Stimulated activated memory B cell treated with anti-CD40 and anti-IgM and Interleukin-4, amounts not matched to agents 10 μg/mL and 1 μg/mL and 100 μg/mL, for 72 hours (primary cell): ENCODE measurements around the gene BCAS1.

ENCODE experiments used
- ATAC-seq: fragments of 150-1000 bp; cut with Tn5 transposase; 2 replicates; pipeline ENCODE4 v1.10.0; 2021
- H3K27ac Mint-ChIP-seq: one replicate; pipeline ENCODE4 v1.8.0; 2022; ENCODE audit warnings: mild to moderate bottlenecking, mixed read lengths
- H3K27me3 Mint-ChIP-seq: one replicate; pipeline ENCODE4 v1.8.0; 2022; ENCODE audit warnings: mixed read lengths
- H3K36me3 Mint-ChIP-seq: one replicate; pipeline ENCODE4 v1.8.0; 2022; ENCODE audit warnings: mixed read lengths
- H3K4me1 Mint-ChIP-seq: one replicate; pipeline ENCODE4 v1.8.0; 2022; ENCODE audit warnings: mixed read lengths
- H3K4me3 Mint-ChIP-seq: one replicate; pipeline ENCODE4 v1.8.0; 2022; ENCODE audit warnings: mild to moderate bottlenecking, moderate library complexity, mixed read lengths
- H3K9me3 Mint-ChIP-seq: one replicate; pipeline ENCODE4 v1.8.0; 2022; ENCODE audit warnings: mixed read lengths

The BCAS1 gene

DNA sequence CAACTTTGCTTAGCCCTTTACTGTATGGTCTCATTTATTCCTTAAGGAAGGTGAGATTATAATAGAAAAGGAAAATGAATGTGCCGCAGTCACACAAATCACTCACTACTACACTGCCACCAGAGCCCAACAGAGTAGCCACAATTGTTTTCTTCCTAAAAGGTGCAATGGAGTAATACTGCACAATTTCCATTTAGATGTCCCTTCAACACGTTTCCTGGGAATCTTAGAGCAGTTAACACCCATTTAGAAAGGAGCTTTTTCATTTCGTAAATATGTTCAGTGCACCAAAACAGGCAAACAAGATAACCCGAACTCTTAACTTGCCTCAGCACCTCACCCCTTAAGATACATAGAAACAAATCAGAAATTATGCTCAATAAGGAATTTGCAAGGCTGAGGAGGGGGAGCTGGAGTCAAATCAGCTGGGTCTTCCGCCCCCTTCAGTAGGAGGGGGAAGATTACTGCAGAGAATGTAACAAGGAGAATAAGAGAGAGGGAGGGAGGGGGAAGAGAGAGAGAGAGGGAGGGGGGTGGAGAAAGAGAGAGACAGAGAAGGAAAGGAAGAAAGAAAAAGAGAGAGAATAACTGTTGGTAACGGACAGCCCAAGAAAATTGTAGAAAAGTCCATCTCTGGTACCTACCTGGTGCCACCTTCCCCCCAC lies 155.5 kb downstream of the BCAS1 start:
- Mint-ChIP-seq H3K9me3 (peaks cover 9% of the 10 kb centered on the region), H3K4me1 (peaks cover 72% of the 10 kb centered on the region), H3K27ac (peak overlapping the region; percentile 91), H3K4me3 (peak overlapping the region; percentile 89), H3K36me3 (peaks cover 13% of the 10 kb centered on the region), H3K27me3 (no peaks in the 10 kb centered on the region)
- no peak for ATAC-seq

DNA sequence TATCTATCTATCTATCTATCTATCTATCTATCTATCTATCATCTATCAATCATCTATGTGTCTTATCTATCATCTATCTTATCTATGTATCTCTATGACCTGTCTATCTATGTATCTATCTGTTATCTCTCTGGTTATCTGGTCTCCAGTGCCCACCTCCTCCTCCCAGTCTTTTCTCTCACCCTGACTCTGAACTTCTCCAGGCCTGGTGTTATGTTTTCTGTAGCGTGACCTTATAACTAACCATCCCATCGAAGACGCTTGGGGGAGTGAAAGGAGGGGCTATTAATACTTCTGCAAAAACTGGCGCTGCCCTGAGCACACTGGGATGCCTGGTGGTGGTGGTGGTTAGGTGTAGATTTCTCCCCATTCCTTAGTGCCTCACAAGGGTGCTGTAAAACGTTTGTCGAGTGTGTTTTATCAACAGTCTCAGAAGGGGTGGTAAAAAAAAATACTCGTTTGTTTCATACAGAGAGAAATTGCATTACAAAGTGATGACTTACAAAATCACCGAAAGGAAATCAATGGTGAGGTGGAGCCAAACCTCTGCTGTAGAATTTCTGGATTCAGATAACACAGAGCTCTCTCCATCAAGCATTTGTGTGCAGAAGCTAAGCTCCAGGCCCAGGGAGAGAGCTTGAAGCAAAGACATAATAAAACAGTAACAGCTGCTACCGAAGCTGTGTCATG lies 156.2 kb downstream of the BCAS1 start:
- peaks cover 11% of the 10 kb centered on the region for H3K36me3 Mint-ChIP-seq
- peaks cover 7% of the 10 kb centered on the region for H3K9me3 Mint-ChIP-seq
- no peak for ATAC-seq
- no peak overlapping the region for H3K4me3 Mint-ChIP-seq
- peaks cover 75% of the 10 kb centered on the region for H3K4me1 Mint-ChIP-seq
- H3K27me3 Mint-ChIP-seq, result no peaks in the 10 kb centered on the region
- H3K27ac Mint-ChIP-seq, result peak overlapping the region; percentile 91

DNA sequence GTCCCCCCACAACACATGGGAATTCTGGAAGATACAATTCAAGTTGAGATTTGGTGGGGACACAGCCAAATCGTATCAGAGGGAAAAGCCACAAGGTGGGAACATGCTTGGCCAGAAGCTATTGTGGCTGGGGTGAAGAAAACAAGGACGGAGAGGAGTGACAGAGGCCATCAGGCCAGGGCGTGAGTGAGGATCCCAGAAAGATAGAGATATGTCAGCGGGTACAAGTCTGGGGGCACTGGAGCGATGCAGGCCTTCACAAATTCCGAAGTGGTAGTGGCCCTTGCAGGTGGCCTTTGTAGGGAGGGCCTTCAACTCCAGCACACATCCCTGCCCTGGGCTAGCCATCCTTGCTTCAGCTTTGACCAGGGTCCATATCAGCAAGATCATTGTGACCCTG lies 159.1 kb downstream of the BCAS1 start:
- H3K36me3 Mint-ChIP-seq, result peaks cover 11% of the 10 kb centered on the region
- no peaks in the 10 kb centered on the region for H3K27me3 Mint-ChIP-seq
- H3K27ac Mint-ChIP-seq, result peak overlapping the region; percentile 85
- ATAC-seq, result no peak
- peaks cover 7% of the 10 kb centered on the region for H3K9me3 Mint-ChIP-seq
- no peak overlapping the region for H3K4me3 Mint-ChIP-seq
- peaks cover 85% of the 10 kb centered on the region for H3K4me1 Mint-ChIP-seq

DNA sequence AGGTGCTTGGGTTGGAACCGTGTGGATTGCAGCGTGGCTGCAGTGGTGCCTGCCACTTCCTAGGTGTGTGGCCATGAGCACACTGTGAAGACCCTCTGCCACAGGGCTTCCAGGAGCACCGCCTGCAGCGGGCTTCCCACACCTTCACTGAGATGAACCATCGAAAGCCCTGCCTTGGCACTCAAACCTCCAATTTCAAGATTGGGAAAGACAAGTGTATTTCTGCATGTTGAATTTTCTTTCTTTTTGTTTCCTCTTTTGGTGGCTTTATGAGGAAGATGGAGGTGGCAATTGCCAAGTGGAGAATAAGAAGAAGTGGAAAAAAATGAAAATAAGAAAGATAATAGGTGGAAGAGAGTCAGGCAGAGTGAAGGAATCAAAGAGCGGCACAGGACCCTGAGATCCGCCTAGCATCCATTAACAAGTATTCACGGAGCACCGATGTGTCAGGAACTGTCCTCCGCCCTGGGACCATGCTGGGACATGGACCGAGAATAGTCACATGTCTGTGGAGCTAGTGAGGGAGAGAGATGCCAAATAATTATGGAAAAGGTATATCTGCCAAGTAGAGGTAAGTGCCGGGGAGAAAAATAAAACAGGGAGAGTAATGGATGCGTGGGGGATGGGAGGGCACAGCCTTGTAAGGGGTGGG lies 159.9 kb downstream of the BCAS1 start:
- Mint-ChIP-seq H3K4me3 (no peak overlapping the region), H3K36me3 (peaks cover 11% of the 10 kb centered on the region), H3K27ac (peak overlapping the region; percentile 85), H3K4me1 (peaks cover 85% of the 10 kb centered on the region), H3K9me3 (peaks cover 7% of the 10 kb centered on the region), H3K27me3 (no peaks in the 10 kb centered on the region)
- no peak for ATAC-seq

DNA sequence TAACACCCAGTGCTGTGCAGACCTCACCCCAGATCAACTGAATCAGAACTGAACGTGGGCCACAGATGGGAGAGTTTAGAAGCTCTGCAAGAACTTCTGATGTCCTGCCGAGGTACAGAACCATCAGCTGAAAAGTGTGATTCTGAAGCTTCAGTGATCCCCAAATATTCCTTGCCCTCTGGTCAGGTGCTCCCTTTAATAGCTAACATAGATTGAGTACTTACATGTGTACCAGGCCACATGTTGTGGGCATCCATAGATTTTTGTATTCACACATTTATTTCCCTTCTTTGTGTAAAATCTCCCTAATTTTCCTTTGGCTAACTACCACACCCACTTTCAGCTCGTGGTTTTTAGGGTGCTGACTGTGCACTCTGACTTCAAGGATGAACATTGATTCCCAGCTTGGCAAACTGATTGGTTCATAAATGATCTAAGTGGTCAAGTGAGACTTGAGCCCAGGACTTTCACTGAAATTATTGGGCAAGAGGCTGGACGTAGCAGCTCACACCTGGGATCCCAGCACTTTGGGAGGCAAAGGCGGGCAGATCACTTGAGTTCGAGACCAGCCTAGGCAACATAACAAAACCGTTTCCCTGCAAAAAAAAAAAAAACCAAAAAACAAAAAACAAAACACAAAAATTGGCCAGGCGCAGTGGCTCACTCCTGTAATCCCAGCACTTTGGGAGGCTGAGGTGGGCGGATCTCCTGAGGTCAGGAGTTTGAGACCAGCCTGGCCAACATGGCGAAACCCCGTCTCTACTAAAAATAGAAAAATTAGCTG lies 162.2 kb downstream of the BCAS1 start:
- Mint-ChIP-seq H3K36me3 (peaks cover 11% of the 10 kb centered on the region), H3K27ac (peak overlapping the region; percentile 85), H3K4me1 (peaks cover 76% of the 10 kb centered on the region), H3K9me3 (peaks cover 9% of the 10 kb centered on the region), H3K27me3 (no peaks in the 10 kb centered on the region), H3K4me3 (no peak overlapping the region)
- no peak for ATAC-seq

DNA sequence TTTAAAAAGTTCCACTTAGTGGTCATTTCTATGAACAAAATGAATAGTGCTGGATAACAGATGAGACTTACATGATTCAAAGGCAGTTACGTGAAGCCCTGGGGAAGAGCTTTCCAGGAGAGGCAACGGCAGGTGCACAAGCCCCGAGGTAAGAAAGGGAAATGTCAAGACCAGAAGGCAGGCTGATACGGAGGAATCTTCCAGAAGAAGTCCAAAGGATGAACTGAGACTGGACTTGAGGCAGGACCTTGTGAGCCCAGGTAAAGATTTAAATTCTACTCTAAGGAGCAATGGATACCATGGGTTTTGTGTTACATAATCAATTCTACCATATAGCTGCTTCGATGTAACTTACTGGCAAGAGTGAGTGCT lies 164.6 kb downstream of the BCAS1 start:
- no peak for ATAC-seq
- H3K4me3 Mint-ChIP-seq, result peak overlapping the region; percentile 61
- no peaks in the 10 kb centered on the region for H3K27me3 Mint-ChIP-seq
- H3K36me3 Mint-ChIP-seq, result peaks cover 6% of the 10 kb centered on the region
- peaks cover 7% of the 10 kb centered on the region for H3K9me3 Mint-ChIP-seq
- peak overlapping the region; percentile 85 for H3K27ac Mint-ChIP-seq
- peaks cover 73% of the 10 kb centered on the region for H3K4me1 Mint-ChIP-seq

DNA sequence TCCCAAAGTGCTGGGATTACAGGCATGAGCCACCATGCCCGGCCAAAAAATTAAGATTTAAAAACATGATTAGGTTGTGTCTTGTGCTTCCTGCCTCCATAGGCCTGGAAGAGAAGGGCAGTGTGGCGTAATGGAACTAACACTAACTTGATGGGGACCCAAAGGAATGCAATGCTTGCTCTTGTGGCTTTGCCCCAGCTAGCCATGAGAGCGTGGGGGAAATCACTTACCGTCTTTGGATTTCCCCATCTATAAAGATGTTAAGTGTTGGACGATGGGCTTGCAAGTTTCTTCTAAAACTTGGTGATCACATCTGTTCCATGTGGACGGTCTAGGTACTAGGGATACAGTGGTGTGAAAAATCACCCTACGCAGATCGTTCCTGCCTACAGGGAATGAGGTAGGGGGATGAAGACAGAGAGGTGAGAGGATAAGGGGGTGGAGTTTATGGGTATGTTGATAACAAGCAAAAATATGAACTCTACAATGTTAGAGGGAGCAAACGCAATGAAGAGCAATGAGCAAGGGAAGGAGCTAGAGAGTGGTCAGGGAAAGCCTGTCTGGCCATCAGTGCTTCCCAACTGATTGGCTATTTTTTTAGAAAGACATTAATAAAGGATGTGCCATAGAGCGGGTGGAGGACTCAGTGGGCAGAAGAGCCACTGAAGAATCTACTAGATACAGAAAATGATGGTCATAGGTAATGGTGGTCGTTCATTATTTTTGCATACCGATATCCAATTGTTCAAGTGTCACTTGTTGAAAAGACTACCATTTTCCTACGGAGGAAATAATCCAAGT lies 165.2 kb downstream of the BCAS1 start:
- H3K27ac Mint-ChIP-seq, result peak overlapping the region; percentile 85
- H3K4me3 Mint-ChIP-seq, result peak overlapping the region; percentile 61

DNA sequence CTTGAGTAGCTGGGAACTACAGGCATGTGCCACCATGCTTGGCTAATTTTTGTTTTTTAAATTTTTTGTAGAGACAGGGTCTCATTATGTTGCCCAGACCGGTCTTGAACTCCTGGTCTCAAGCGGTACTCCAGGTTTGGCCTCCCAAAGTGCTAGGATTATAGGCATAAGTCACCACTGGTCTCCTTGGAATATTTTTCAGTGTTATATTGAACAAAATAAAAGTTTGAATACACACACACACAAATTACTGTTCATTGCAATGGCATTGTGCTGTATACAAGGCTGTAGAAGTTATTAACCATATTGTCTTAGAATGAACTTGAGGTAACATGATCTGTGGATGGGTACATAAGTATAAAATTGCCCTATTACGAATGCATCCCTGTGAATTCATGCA lies 166.1 kb downstream of the BCAS1 start:
- H3K4me3 Mint-ChIP-seq, result no peak overlapping the region
- peaks cover 2% of the 10 kb centered on the region for H3K9me3 Mint-ChIP-seq
- no peak for ATAC-seq
- no peaks in the 10 kb centered on the region for H3K27me3 Mint-ChIP-seq
- peaks cover 76% of the 10 kb centered on the region for H3K4me1 Mint-ChIP-seq
- peak overlapping the region; percentile 85 for H3K27ac Mint-ChIP-seq
- H3K36me3 Mint-ChIP-seq, result no peaks in the 10 kb centered on the region

More for the DNA sequence above, 165.2 kb downstream of the BCAS1 start:
- H3K36me3 Mint-ChIP-seq, result peaks cover under 1% of the 10 kb centered on the region
- H3K4me1 Mint-ChIP-seq, result peaks cover 73% of the 10 kb centered on the region
- H3K27me3 Mint-ChIP-seq, result no peaks in the 10 kb centered on the region
- peak; percentile 88 for ATAC-seq
- H3K9me3 Mint-ChIP-seq, result peaks cover 2% of the 10 kb centered on the region

DNA sequence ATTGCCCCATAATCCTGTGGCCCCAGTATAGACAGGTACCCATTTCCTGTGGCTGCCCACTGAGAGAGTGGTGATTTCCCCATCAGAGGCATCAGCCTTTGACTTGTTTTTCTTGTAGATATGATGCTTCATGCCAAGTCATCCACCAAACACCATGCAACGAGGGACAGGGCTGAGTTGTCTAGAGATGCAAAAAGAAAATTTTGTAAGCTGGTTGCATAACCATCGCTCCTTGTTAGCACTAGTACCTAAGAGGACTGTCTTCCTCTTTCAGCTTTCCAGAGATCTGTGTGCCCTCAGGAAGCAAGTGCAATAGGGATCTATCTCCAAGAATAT lies 166.8 kb downstream of the BCAS1 start:
- no peaks in the 10 kb centered on the region for H3K27me3 Mint-ChIP-seq
- ATAC-seq, result peak; percentile 54
- no peaks in the 10 kb centered on the region for H3K36me3 Mint-ChIP-seq
- H3K9me3 Mint-ChIP-seq, result peaks cover 2% of the 10 kb centered on the region
- peak overlapping the region; percentile 66 for H3K27ac Mint-ChIP-seq
- no peak overlapping the region for H3K4me3 Mint-ChIP-seq
- peaks cover 76% of the 10 kb centered on the region for H3K4me1 Mint-ChIP-seq

DNA sequence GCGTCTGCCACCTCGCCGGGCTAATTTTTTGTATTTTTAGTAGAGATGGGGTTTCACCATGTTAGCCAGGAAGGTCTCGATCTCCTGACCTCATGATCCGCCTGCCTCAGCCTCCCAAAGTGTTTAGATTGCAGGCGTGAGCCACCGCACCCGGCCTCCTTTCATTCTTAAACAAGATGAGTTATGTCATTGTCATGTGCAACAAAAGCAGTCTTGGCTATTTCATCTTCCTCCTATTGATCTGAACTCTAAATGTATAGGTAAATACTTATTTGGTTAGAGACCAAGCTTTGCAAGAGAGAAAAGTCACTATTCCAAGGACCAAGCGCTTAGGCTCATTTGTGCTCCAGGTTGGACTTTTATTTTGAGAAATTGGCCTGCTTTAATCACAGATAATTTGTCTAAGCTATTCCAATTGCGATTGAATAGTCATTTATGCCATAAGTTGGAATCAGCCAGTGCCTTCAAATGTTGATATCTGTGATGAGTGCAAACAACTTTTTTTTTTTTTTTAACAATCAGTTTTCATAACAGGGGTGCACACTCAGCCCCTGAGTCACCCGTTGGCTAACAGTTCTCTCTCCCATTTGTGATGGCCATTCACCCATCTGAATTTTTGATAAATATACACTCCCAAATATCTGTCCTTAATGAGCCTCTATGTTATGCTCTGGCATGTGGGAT lies 167.3 kb downstream of the BCAS1 start:
- no peaks in the 10 kb centered on the region for H3K27me3 Mint-ChIP-seq
- ATAC-seq, result no peak
- peak overlapping the region; percentile 66 for H3K27ac Mint-ChIP-seq
- H3K4me3 Mint-ChIP-seq, result no peak overlapping the region
- H3K36me3 Mint-ChIP-seq, result no peaks in the 10 kb centered on the region
- H3K9me3 Mint-ChIP-seq, result peaks cover 2% of the 10 kb centered on the region
- peaks cover 76% of the 10 kb centered on the region for H3K4me1 Mint-ChIP-seq

DNA sequence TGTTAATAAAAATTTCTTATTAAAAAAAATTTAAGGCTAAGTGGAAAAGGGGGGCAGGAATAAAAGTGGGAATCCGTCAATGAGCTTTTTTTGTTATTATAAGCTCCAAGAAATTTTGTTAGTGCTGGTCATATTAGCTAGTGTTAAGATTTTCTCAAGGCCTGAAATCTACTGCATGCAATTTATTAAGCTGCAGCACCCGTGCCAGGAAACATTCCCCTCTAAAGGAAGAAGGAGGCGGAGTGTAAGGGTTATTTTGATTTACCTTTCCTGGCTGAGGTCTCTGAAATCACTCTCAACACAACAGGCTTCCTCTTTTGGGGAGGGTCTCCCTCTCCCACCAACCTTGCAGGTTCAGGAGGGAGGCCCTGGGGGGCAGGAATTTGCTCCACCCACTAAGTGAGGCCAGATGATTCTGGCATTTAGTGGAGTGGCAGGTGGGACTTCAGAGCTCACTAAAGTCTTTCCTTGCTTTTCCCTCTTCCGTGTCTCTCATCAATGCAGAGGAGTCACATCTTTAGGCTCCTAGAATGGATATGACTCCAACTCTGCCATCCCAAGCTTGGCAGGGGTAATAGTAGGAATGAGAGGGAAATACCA lies 168.8 kb downstream of the BCAS1 start:
- peak overlapping the region; percentile 79 for H3K27ac Mint-ChIP-seq
- peaks cover 71% of the 10 kb centered on the region for H3K4me1 Mint-ChIP-seq

DNA sequence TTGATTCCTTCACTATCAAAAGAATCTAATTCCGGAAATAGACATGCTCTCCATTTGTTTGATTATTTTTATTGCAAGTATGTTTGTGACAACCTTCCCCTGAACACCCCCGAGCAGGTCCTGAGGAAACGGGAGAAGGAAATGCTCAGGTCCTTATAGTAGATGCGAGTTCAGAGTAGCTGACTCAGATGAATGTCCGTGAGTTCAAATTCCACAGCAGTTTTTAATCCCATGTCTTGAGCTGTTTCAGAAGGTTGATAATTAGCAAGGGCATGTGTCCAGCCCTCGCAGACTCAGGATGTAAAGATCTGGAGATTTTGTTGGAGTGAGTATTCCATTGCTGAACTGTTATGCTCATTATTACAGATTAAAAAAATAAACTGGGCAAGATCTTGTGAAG lies 169.3 kb downstream of the BCAS1 start:
- no peaks in the 10 kb centered on the region for H3K36me3 Mint-ChIP-seq
- peak overlapping the region; percentile 79 for H3K27ac Mint-ChIP-seq
- H3K4me1 Mint-ChIP-seq, result peaks cover 65% of the 10 kb centered on the region
- H3K27me3 Mint-ChIP-seq, result no peaks in the 10 kb centered on the region
- ATAC-seq, result no peak
- H3K9me3 Mint-ChIP-seq, result peaks cover 2% of the 10 kb centered on the region
- H3K4me3 Mint-ChIP-seq, result no peak overlapping the region

More for the DNA sequence above, 168.8 kb downstream of the BCAS1 start:
- no peak overlapping the region for H3K4me3 Mint-ChIP-seq
- no peaks in the 10 kb centered on the region for H3K36me3 Mint-ChIP-seq
- H3K27me3 Mint-ChIP-seq, result no peaks in the 10 kb centered on the region
- peaks cover 2% of the 10 kb centered on the region for H3K9me3 Mint-ChIP-seq
- ATAC-seq, result no peak

DNA sequence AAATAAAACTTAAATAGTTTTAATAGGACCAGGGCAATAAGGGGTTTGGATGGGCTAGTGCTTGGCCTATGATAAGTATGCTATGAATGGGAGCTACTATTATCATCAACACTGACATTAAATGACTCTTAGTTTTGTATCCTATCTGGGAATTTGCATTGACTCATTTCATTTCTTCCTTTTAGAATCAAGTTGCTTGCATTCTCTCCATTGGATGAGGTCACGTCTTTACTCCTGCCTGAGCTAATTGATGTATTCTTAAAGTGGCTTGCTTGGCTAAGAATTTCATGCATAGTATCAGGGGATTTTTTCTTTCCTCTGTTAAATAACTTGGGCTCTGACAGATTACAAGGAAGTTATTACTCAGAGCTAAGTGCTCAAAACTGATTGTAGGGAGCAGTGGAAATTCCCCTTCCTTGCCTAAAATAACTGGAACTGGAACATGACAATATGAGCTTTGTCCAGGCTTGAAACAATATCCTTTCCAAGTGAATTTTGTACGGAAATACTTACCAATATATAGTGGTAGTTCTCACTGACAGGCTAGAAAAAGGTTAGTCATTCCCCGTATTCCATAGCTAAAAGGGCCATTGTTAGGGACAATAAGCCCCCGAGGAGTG lies 169.9 kb downstream of the BCAS1 start:
- ATAC-seq, result no peak
- H3K9me3 Mint-ChIP-seq, result peaks cover 2% of the 10 kb centered on the region
- H3K36me3 Mint-ChIP-seq, result no peaks in the 10 kb centered on the region
- H3K27me3 Mint-ChIP-seq, result no peaks in the 10 kb centered on the region
- H3K4me1 Mint-ChIP-seq, result peaks cover 61% of the 10 kb centered on the region
- H3K4me3 Mint-ChIP-seq, result no peak overlapping the region
- H3K27ac Mint-ChIP-seq, result peak overlapping the region; percentile 79
